GM19438 (cell line): ENCODE results near the gene TEX11.

Experiments used
- ATAC-seq: cut with Tn5 transposase; IDR thresholded peaks from one replicate; pipeline ENCODE4 v1.9.1; 2021; ENCODE audit warnings: low read depth; ENCODE audit not compliant: unreplicated experiment

Gene TEX11

DNA sequence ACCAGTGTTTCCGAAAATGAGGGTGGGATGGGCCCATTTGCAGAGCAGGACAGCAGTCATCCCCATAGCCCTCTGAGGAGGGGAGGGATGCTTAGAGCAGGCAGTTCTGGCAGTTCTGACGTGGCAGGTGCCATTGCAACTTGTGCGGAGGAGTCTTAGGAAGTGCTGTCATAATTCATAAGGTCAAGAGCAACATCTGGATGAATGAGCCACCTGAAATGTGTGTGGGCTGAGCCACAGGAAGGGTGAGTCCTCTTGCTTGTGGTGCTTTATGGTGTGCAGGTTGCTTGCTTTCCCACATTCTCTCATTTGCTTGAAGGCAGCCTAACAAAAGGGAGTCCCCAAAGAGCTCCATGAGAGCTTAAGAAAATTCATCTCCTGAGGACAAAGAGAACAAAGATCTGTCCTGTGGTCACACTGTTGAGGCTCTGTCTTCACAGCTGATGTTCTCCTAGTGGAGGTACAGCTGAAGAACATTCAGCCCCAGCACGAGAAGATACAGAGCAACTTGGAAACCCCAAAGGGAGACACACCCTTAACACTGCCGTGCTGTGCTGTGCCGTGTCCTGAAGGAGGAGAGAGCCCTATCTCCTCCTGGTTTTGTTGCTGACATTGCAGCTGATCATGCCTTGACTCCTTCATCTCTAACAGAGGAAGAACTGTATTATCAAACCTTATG is 403.6 kb downstream of the TEX11 start:
- no peak for ATAC-seq

DNA sequence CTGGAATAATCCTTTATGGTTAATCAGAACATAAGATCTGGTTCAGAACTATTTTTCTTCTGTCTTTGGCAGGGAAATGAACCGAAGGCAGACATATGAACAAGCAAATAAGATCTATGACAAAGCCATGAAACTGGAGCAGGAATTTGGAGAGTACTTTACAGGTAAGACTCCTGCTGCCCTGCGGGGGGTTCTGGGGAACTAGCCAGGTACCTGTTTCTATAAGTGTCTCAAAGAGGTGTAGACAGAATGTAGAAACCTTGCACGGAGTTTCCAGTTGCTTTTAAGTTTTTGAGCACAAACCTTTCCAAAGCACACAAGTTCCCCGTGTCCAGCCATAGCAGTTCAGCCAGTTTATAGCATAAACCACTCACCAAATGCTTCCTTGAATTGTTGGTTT is 407.7 kb downstream of the TEX11 start:
- ATAC-seq = no peak

DNA sequence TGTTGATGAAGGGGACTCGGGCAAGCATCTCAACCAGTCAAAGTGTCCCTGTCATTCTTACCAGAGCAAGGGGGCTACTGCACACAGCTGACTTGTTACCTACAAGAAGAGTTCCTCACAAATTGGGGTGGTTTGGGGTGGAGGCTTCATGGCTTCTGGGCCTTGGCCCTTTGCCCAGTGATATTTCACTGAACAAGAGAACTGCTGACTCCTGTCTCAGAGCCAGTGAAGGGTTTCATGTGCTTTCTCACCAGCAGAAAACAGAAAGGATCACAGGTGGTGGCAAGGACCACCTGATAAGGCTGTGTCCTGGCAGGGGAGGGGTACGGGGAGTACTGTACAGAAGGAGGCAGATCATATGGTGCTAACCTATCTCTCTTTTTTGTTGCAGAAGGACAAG is 410.4 kb downstream of the TEX11 start:
- ATAC-seq = no peak

DNA sequence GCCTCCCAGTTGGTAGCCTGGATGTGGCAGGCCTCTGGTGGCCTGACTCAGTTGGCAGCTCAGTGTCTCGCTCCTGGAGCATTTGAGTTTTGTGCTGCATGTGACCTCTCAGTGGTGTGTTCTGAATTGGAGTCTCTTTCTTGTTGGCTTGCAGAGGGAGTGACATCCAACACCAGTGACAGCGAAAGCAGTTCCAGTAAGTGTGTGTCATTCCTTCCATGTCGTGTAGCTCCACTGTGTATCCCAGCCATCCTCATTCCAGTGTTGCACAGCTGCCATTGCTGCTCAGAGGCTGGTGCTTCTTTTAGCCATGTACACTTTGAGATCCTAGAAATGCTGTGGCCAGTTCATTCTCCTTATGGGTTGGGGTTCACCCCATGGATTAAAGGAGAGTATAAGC is 411.5 kb downstream of the TEX11 start:
- no peak for ATAC-seq

DNA sequence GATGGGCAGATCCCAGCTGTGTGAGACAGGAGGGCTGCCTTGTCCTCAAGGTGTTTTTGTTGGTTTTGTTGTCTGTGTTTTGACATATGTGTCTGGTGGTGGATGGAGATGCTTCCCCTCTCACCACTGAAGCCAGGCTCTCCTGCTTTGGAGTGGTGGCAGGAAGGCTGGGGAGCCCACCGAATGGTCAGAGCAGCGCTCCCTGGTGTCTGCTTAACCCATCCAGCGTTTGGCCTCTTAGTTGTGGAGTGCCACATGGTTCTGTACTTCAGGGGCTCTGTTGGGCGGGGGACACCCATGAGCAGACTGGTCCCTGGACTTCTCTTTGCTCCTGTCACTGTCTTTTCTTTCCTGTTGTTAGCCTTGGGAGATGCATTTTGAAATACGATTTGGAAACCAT is 412.0 kb downstream of the TEX11 start:
- ATAC-seq = no peak

DNA sequence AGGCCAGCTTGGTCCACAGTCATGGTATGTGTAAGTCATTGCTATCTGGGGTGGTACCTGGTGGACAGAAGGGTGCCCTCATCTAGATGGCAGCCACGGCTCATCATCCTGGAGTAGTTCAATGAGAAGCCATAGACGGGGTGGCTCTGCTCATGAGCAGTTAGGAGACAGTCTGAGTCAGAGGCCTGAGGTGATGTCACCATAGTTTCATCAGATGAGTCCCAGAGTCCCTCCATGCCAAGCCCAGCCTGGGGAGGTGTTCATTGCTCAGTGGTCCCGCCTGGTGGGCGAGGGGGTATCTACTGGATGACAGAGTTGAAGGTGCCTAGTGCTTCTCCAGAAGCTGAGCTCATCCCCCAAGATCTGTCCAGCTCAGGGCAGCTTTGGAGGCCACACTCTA is 414.1 kb downstream of the TEX11 start:
- no peak for ATAC-seq

DNA sequence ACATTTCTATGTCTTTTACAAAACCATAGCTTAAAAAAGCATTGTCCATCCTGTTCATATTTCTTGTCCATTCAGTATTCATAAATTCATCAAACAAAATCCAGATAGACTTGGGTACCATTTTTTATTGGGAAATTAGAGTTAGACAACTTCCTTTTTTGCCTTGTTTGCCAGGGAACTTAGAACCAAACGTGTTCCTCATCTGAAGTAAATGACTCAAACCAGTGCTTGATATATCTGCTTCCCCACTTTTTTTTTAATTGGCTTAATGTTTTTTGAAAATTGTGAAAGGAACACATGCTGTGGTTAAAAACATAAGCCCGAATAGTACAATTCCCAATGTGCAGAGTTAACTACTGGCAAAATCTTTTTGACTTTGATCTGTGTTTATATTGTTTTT is 419.7 kb downstream of the TEX11 start:
- ATAC-seq = no peak

DNA sequence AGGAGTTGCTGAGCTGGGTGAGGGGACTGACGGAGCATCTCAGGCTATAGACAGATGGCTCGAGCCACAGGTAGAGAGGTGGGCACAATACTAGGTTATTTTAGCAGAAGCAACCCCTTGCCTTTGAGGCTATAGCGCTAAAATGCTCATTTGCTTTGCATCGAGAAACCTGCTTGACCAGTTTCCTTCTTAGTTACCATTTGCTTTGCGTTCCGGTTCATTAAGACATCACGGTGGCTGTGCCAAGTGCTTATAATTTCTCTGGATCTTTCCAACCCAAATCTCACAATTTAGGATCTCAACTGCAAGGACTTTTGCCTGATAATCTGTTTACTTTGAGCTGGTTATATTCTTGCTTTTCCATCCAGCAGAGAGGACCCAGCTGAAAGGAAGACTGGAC is 423.0 kb downstream of the TEX11 start:
- no peak for ATAC-seq

DNA sequence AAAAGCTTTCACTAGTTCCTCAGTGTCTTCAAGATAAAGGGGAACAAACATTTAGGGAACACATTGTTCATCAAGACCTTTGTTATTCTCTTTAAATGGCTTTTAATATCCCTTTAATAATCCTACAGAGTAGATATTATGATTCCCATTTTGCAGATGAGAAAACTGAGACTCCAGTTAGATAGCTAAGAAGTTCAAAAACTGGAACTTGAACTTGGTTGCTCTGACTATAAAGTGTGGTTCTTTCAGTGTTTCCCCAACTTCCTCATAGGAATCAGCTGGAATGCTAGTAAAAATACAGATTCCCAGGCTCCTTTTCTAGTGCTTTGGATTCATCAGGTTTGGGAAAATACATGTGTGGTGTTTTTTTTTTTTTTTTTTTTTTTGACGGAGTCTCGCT is 426.2 kb downstream of the TEX11 start:
- ATAC-seq = no peak

DNA sequence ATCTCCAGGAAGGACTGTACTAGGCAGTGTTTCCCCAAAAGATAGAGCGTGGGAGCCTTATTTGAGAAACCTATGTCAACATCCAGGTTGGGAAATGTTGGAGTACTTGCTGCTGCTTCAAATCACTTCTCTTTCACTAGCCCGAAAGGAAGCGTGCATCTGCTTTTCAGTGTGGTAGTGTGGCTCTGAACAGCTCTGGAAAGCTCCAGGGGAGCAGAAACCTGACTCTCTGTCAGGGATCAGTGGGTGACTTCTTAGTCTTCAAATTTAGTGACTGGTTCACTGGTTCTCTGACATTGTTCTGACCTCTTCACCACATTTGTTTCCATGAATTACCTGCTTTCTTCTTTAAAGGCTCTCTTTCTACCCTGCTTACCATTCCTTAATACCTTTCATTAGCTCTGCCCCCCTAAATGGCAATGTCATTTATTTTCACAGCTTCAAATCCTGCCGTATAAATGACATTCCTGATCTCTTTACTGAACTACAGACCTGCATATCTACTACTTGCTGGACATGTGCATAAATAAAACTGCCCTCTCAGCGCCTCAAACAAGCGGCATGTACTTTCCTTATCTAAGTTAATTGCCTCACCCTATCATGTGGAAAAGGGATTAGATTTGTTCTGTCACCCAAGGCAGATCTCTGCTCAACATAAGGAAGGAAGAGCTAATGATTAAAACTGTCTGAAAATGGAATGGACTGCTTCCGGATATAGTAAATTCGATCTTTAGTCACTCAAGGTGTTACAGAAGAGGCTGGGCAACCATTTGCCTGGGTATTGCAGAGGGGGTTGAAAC is 426.8 kb downstream of the TEX11 start:
- no peak for ATAC-seq

DNA sequence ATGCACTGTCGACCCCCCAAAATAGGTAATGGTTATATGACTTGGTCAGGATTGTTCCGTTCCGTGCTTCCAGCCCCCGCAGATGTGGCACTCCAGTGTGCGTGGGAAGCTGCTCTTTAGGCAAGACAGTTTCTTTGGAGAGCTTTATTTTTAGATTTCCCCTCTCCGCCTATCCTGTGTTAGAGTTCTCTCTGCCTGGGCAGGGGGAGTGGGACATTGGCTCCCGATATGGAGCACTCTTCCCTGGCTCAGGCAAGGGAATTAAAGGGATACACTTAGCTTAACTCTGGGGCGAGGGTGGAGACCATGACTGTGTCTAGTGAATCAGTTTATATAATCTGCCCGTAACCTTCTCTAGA is 427.9 kb downstream of the TEX11 start:
- no peak for ATAC-seq

DNA sequence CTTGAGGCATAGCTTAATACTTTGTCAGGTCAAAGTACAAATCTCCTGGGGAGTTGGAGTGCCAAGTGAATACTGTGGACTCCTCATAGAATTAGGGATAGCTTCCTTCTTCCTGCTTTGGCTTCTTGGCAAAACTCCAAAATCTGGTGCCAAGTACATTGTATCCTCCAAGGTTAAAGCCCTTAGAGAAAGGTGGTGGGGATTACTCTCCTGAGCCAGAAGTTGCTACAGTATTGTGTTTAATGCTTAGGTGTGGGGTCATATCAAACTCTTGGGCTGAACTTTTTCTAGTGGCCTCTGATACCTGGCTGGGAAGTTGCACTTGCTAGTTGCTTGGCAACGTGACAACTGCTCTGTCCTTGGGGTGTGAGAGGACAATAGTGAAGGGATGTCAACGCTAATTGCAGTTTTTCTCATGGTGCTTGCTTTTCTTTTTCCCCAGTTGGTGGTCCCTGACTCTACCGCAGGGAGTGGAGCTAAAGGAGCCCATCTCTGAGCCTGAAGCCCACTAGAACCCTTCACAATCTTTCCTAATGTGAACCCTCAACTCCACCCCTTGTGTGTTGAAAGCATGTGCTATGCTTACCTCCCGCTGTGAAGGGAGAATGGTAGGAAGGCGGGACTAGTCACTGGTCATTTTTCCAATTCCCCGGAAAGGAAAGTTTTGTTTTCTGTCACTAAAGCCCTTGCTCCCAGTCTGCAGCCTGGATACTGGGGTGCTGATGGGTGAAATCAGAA is 428.4 kb downstream of the TEX11 start:
- ATAC-seq = no peak

DNA sequence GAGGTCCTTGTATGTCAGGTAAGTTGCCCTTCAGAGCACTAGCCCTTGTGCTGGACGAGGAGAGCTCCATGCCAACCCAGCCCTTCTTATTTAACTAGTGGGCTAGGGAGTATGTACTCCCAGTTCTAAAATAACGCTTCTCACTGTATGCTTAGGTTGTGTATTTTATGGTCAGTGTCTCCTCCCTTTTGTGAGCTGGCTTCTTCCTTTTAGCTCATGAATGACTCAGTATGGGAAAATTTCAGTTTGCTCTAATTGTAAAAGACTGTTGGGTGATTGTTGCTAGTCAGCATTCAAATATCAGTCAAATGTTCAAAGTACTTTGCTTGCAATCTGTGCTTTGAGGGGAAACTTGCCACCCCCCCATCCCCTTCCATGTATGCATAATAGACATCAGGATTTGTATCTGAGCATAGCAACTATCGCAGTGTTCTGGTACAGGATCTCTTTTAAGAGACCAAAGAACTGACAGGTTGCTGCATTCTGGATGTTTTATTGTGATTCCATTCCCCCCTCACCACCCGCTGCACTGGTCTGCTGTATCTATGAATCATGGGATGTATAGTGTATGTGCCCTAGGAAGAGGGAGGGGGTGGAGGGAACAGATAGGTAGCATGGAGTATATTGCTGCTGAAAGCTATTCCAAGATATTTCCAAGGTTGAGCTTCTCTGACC is 429.1 kb downstream of the TEX11 start:
- ATAC-seq = no peak
